K562 (cell line): ENCODE results near the gene MIEF2. TPM values are rescaled to one million over a fixed set of nuclear protein-coding genes. Genes with fewer than 3 reads are reported as not detected.

ENCODE experiments used
- ATAC-seq: fragments of 200-7000 bp; cut with Tn5 transposase; 3 replicates; pipeline ENCODE4 v1.9.1; 2020; ENCODE audit warnings: moderate library complexity
- BruUV-seq: library from RNA; stranded (reverse); fragments of 400-500 nt; replicated peaks from 2 replicates; lab custom pipeline; 2021; lab: Mats Ljungman, UMichigan
- CTCF ChIA-PET: fragments of 300-600 bp; formaldehyde crosslinking; extraction: SDS; loops from one replicate; lab custom pipeline; 2021; ENCODE audit warnings: low intra/inter-chr PET ratio; lab: Yijun Ruan, JAX
- POLR2A ChIA-PET: fragments of 300-600, 350-650 bp; sonication (Branson Sonifier 250); formaldehyde crosslinking; extraction: SDS; loops from one replicate; lab custom pipeline; 2021; ENCODE audit warnings: antibody characterized with exemption, inconsistent platforms; lab: Yijun Ruan, JAX
- DNase-seq, 4 experiments: peaks; one replicate each; pipeline versions ENCODE4 v3.0.0 to v3.0.0-alpha.2; 2011 to 2018; ENCODE audit warnings: low spot score in 3 of 4, mixed read lengths in 3 of 4; ENCODE audit errors: extremely low read depth in 1 of 4
- FAIRE-seq: peaks from 2 replicates; lab custom pipeline; 2011; peaks lifted over from hg19 to GRCh38; lab: Jason Lieb, UNC
- H2AFZ ChIP-seq: 2 replicates; pipeline ENCODE4 v1.6.0; 2011; ENCODE audit warnings: low read depth, low read length, control low read depth, inconsistent platforms
- H3K27ac ChIP-seq: fragments of 200-600 bp; 3 replicates; pipeline ENCODE4 v1.8.0; 2011; ENCODE audit warnings: low read depth, mild to moderate bottlenecking, control low read depth, inconsistent platforms, low read length, moderate library complexity, mixed read lengths; ENCODE audit errors: extremely low read depth
- H3K27me3 ChIP-seq, 2 experiments: fragments of 300-600 bp in 1 of 2; 2 replicates in 1 of 2; 3 replicates in 1 of 2; pipeline versions ENCODE4 v1.6.0 to v1.8.0; 2011; ENCODE audit warnings: inconsistent platforms in 2 of 2, low read length in 2 of 2, mild to moderate bottlenecking in 1 of 2, mixed read lengths in 1 of 2, moderate library complexity in 1 of 2; ENCODE audit not compliant: control insufficient read depth in 2 of 2, insufficient read depth in 2 of 2
- H3K36me3 ChIP-seq: fragments of 300-600 bp; 3 replicates; pipeline ENCODE4 v1.8.0; 2011; ENCODE audit warnings: mild to moderate bottlenecking, low read length, inconsistent platforms; ENCODE audit not compliant: control insufficient read depth, insufficient read depth
- H3K4me1 ChIP-seq, 2 experiments: fragments of 200-600 bp in 1 of 2; replicated peaks in 1 of 2; 2 replicates in 1 of 2; 3 replicates in 1 of 2; pipeline versions ENCODE4 v1.5.1 to v1.8.0; 2011; ENCODE audit warnings: inconsistent platforms in 2 of 2, low read length in 2 of 2, mild to moderate bottlenecking in 1 of 2, mixed read lengths in 1 of 2, moderate library complexity in 1 of 2; ENCODE audit not compliant: control insufficient read depth in 2 of 2, insufficient read depth in 2 of 2
- H3K4me2 ChIP-seq: 2 replicates; pipeline ENCODE4 v1.6.1; 2011; ENCODE audit warnings: low read length, control low read depth, inconsistent platforms, mixed read lengths; ENCODE audit not compliant: insufficient read depth
- H3K4me3 ChIP-seq: fragments of 200-600 bp; sonication (generic), shearing (Covaris generic); 2 replicates; pipeline ENCODE4 v1.5.1; 2016; ENCODE audit warnings: control low read depth, inconsistent platforms
- H3K79me2 ChIP-seq: fragments of 200-600 bp; 3 replicates; pipeline ENCODE4 v1.8.0; 2011; ENCODE audit warnings: low read length, inconsistent platforms; ENCODE audit not compliant: control insufficient read depth, insufficient read depth
- H3K9ac ChIP-seq, 2 experiments: 2 replicates each; pipeline versions ENCODE4 v1.6.0 to v1.6.1; 2011; ENCODE audit warnings: low read depth in 2 of 2, low read length in 2 of 2, control low read depth in 1 of 2, inconsistent platforms in 1 of 2, mild to moderate bottlenecking in 1 of 2, mixed read lengths in 1 of 2; ENCODE audit not compliant: insufficient read depth in 1 of 2
- H3K9me1 ChIP-seq: one replicate; pipeline ENCODE4 v1.6.0; 2011; ENCODE audit warnings: inconsistent platforms, mild to moderate bottlenecking, low read length, moderate library complexity; ENCODE audit not compliant: control insufficient read depth, insufficient read depth
- H3K9me3 ChIP-seq: replicated peaks from 2 replicates; pipeline ENCODE4 v1.5.1; 2011; ENCODE audit warnings: low read depth, low read length, inconsistent platforms; ENCODE audit not compliant: control insufficient read depth, insufficient read depth
- H4K20me1 ChIP-seq: replicated peaks from 2 replicates; pipeline ENCODE4 v1.6.1; 2011; ENCODE audit warnings: low read length, inconsistent platforms, mixed read lengths; ENCODE audit not compliant: control insufficient read depth, insufficient read depth
- CEBPZ ChIP-seq: fragments of 150-350 bp; IDR thresholded peaks from 2 replicates; pipeline ENCODE4 v1.6.1; 2014; ENCODE audit warnings: low read depth, mild to moderate bottlenecking, low read length, borderline replicate concordance
- NR2C1 ChIP-seq, 2 experiments: fragments of 450-650 bp; IDR thresholded peaks; 2 replicates each; pipeline ENCODE4 v1.6.1; 2017; ENCODE audit warnings: mild to moderate bottlenecking in 2 of 2, antibody characterized with exemption in 1 of 2, inconsistent platforms in 1 of 2, missing compliant biosample characterization in 1 of 2, missing genetic modification characterization in 1 of 2
- ZNF184 ChIP-seq: sonication (generic); formaldehyde crosslinking; IDR thresholded peaks from 2 replicates; pipeline ENCODE4 v1.5.0; 2020; ENCODE audit warnings: missing genetic modification reagents
- WGBS: fragments of 100-300 bp; shearing (Covaris generic); methylation state at CpG from one replicate; pipeline ENCODE4 v1.1.6; 2016; ENCODE audit warnings: low coverage, mixed read lengths; ENCODE audit not compliant: insufficient coverage; ENCODE audit errors: missing lambda C conversion rate; 5-methylcytosine and 5-hydroxymethylcytosine counted together
- in situ Hi-C: fragments of 300-500 bp; cut with MboI; formaldehyde crosslinking; loops from 4 replicates; pipeline ENCODE4 v1.15.0; 2018; ENCODE audit warnings: inconsistent platforms, mixed read lengths
- intact Hi-C: fragments of 100-400 bp; cut with micrococcal nuclease; formaldehyde crosslinking; loops from 2 replicates; pipeline ENCODE4 v1.14.2; 2022
- polyA plus RNA-seq, 8 experiments: library from polyadenylated mRNA; depleted of rRNA in 4 of 8; stranded (reverse) in 5 of 8; unstranded in 3 of 8; fragments of >200 nt; fragmentation: Nextera tagmentation in 2 of 8; fragmentation: Illumina TruSeq in 1 of 8; extraction: Ambion mirVana in 2 of 8; extraction: Trizol in 1 of 8; gene quantifications; 2 replicates each; pipeline versions ENCODE4 v1.2.1 to v1.2.3, GENCODE V29; 2011 to 2014; ENCODE audit warnings: inconsistent platforms in 1 of 8, missing spikeins in 1 of 8
- total RNA-seq, 7 experiments: library from RNA; depleted of rRNA in 6 of 7; stranded (reverse); fragments of >200 nt in 6 of 7; fragmentation: Illumina TruSeq in 2 of 7; extraction: Trizol in 2 of 7; gene quantifications; 2 replicates each; pipeline versions ENCODE4 v1.2.1 to v1.2.3, GENCODE V29; 2011 to 2021; ENCODE audit warnings: low replicate concordance in 1 of 7

Gene MIEF2
- total and polyA plus RNA-seq, 9 of the 15 experiments (the other 6 are each of a cell fraction or from before 2014, with no cell fraction given): 0.10 to 8.2 (median 2.4) TPM

DNA sequence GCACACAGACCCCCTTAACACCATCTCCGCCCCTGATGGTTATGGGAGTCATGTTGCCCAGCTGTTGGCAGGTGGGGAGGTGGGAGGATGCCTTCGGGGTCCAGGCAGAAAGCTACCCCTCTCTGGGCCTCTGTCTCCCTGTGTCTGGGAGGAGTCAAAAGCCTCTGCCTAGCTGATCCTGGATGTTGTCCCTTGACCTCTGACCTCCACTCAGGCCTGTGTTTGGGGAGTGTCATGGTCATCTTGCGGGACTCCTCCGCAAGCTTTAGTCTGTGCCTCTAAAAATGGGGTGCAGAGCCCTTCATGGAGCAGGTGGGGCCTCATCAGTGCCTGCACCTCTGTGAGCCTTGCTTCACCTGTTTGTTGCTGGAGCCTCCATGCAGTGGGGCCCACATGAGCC, 31.2 kb upstream of the MIEF2 start:
- no peak for FAIRE-seq
- no peak for TF ChIP-seq ZNF184 (CRISPR knock-in tag)
- TF ChIP-seq CEBPZ: no peak
- no peak for TF ChIP-seq NR2C1 (IDR thresholded peaks at IDR 0.05)
- TF ChIP-seq NR2C1 (tag; IDR thresholded peaks at IDR 0.05): 0 out of 2 replicates have a peak, but pooled peaks have one; percentile 50
- WGBS: 83% methylated on average over 3 of the region's 4 CpGs

More for the DNA sequence above, 31.2 kb upstream of the MIEF2 start:
- ATAC-seq (no peak), DNase-seq (no peak)
- in situ Hi-C loops: no loop called here
- H3K9me3 ChIP-seq: no peaks in the 10 kb centered on the region
- peaks cover 4 to 38% of the 10 kb centered on the region in 2 experiments; a peak in 3 of 5 replicates for H3K4me1 ChIP-seq
- H3K79me2 ChIP-seq: peaks cover 8% of the 10 kb centered on the region; the same call in 2 of the 3 replicates
- intact Hi-C loops: no loop called here
- H3K27me3 ChIP-seq: no peaks in the 10 kb centered on the region
- no peak overlapping the region for H3K4me3 ChIP-seq
- no peaks in the 10 kb centered on the region for H3K36me3 ChIP-seq
- H3K4me2 ChIP-seq: no peak overlapping the region
- ChIA-PET POLR2A (interaction anchor here (0.9 kb wide), 1 partner anchor 30 kb away, joined by 4 read pairs; no protein-coding TSS in a partner anchor), CTCF (no interaction called here)
- H3K27ac ChIP-seq: no peak overlapping the region
- H4K20me1 ChIP-seq: no peaks in the 10 kb centered on the region
- H2AFZ ChIP-seq: no peak overlapping the region
- peak overlapping the region in 1 of 2 experiments; percentile 60; a peak in 2 of 4 replicates for H3K9ac ChIP-seq
- BruUV-seq: no TSS peak
- H3K9me1 ChIP-seq: no peaks in the 10 kb centered on the region
